Right lung (tissue), 5 donors: ENCODE measurements around the gene SLC44A5. TPM values are rescaled to one million over a fixed set of nuclear protein-coding genes. Genes with fewer than 3 reads are reported as not detected.
"Not testable (repeated sequence)": the region's sequence is repeated elsewhere in the genome, so short reads cannot be mapped to it uniquely, and the experiment has no call there.

Source experiments
- DNase-seq, 2 donors: peaks; one replicate each; pipeline ENCODE4 v3.0.0-alpha.2; 2013
- polyA plus RNA-seq, 5 donors: library from polyadenylated mRNA; unstranded; fragments of 120-200 nt; gene quantifications; one replicate each; pipeline versions ENCODE4 v1.2.1 to v1.2.3, GENCODE V29; 2013; ENCODE audit warnings: inconsistent platforms in 1 of 5, low replicate concordance in 1 of 5; ENCODE audit not compliant: insufficient read length in 5 of 5, insufficient read depth in 1 of 5

Gene SLC44A5
- polyA plus RNA-seq, 5 donors: 1.0 to 7.4 (median 3.3) TPM

- DNase-seq: no peak
These were observed 318.9 kb downstream of the SLC44A5 start for GRCh38 chr1:75292013-75292412.

GRCh38 chr1:75276385-75276784 is 334.5 kb downstream of the SLC44A5 start:
- no peak for DNase-seq

DNA sequence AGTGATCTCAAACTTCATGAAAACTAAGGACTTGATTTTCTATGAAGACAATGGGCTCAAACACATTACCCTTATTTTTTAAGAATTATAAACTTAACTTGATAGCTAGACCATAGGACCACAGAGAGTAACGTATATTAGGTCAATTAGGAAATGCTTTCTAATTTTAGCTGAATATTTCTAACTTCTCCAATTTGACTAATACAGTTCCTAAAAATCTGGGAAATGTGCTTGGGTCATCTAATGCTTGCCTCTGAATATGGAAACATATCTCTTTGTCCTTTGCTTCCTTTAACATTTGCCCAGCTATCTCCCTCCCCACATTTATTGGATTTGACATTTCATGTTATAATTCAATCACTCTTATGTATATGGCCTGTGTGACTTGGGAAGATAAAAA is 335.3 kb downstream of the SLC44A5 start:
- DNase-seq: no peak

DNA sequence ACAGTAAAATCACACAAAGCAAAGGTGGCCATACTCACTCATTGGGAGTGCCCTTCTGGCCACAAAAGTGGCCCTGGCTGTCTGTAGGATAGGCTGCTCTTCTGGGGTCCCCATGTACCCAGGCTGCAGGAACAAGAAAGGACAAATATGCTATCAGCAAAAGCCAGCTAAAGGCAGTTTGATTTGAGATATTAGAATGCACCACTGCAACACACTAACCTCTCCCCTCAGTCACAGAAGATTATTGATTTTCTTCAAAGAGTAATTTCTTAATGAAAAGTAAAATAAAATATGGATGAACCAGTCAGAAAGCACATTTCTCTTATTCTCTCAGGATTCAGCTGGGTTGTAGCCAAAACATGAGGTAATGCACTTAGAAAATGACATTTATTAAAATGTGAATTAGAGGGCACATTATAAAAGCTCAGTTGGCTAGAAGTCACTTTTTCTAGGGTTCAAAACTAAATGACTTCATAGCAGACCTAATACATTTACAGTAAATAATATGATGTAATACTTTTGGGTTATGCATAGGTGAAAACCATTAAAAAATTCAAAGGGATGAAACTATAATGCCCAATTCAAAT is 335.9 kb downstream of the SLC44A5 start:
- DNase-seq: no peak

DNA sequence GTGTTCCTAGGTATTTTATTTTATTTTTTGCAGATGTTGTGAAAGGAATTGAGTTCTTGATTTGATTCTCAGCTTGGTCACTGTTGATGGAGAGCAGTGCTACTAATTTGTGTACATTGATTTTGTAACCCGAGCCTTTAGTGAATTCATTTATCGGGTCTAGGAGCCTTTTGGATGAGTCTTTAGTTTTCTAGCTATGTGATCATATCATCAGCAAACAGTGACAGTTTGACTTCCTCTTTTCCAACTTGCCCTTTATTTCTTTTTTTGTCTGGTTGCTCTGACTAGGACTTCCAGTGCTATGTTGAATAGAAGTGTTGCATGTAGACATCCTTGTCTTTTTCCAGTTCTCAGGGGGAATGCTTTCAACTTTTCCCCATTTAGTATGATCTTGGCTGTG is 337.8 kb downstream of the SLC44A5 start:
- no peak for DNase-seq

DNA sequence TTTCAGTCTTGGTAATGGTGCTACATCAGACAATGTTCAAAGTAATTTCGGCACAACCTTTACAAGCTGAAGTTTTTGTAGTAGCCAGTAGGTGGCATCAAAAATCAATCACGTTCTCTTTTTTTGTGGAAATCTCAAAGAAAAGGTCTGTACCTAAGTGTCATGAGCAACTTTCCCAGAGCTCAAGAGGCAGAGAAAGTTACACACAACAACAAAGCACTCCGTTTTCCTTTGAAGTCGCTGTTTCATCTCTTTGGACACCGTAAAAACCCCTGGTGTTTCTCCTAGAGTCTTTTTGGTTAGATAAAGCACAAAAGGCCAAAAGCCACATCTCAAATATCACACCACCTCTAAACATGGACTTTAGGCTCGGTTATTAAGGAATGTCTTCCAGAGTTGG is 345.1 kb downstream of the SLC44A5 start:
- DNase-seq: peak; percentile 10 to 21

DNA sequence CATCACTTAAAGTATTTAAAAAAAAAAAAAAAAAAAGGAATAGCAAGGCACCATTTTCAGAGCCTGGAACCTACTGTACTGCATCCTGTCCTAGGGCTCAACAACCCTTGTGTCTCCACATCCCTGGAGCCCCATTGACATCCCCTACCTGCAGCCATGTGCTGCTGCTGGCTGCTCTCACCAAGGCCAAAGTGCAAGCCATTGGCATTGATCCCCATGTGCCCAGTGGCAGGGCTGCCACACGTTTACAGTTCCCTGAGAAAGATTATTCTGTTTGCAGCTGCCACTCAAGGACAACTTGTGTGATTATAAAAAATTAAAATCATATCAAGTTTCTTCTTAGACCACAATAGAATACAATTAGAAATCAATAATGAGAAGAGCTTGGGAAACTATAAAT is 346.8 kb downstream of the SLC44A5 start:
- DNase-seq: no peak

- not testable (repeated sequence) for DNase-seq
These were observed 347.3 kb downstream of the SLC44A5 start for GRCh38 chr1:75263616-75264015.

DNA sequence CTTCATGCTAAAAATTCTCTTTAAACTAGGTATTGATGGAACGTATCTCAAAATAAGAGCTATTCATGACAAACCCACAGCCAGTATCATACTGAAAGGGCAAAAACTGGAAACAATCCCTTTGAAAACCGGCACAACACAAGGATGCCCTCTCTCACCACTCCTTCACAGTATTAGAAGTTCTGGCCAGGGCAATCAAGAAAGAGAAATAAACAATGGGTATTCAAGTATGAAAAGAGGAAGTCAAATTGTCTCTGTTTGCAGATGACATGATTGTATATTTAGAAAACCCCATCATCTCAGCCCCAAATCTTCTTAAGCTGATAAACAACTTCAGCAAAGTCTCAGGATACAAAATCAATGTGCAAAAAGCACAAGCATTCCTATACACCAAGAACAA is 349.0 kb downstream of the SLC44A5 start:
- not testable (repeated sequence) for DNase-seq

- no peak for DNase-seq
These were observed 352.6 kb downstream of the SLC44A5 start for GRCh38 chr1:75258351-75258750.

DNA sequence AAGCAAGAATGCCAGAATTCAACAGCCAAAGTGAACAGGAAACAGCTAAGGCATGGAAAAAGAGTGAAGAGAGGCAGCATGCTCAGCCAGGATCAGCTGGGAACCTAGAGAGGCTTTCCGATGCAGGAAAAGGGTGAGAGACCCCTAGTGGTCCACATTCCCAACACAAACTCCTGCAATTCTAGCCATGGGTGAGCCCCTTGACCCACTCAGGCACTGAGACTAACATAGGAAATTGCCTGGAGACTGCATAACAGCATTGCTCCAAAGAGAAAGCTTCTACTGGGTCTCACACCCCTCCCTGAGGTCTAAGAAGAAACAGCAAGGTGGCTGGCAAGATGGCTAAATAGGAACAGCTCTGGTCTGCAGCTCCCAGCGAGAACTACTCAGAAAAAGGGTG is 353.5 kb downstream of the SLC44A5 start:
- no peak for DNase-seq

- DNase-seq: not testable (repeated sequence)
These were observed 360.8 kb downstream of the SLC44A5 start for GRCh38 chr1:75250114-75250513.

- DNase-seq: no peak
These were observed 365.7 kb downstream of the SLC44A5 start for GRCh38 chr1:75245239-75245638.

DNA sequence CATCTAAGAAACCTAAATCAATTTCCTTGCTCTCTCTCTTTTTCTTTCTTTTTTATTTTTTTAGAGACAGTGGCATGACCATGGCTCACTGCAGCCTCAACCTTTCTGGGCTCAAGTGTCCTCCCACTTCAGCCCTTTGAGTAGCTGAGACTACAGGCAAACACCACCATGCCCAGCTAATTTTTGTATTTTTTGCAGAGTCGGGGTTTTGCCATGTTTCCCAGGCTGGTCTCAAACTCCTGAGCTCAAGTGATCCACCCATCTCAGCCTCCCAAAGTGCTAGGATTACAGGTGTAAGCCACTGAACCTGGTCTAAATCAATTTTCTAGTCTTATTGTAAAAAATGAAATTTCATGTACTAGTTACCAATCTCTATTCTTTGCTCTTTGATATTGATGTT is 367.8 kb downstream of the SLC44A5 start:
- no peak for DNase-seq

GRCh38 chr1:75237316-75237715 is 373.6 kb downstream of the SLC44A5 start:
- DNase-seq: no peak

DNA sequence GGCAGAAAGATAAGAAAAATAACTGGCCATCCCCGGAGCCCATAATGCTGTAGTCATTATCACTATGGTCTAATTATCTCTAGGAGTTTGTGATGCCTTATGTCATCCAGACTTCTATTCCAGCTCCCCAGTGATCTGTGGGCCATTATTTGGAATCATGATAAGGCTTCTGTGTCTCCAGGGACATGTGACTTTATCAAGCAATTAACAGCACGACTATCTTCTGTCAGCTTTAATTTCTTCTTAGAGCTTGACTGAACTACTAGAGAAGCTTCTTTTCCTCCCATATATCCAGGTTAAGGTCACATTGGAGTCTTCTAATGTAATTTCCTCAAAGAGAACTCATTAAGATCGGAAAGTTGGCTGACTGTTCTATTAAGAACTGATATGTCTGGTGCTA is 376.4 kb downstream of the SLC44A5 start:
- DNase-seq: no peak

GRCh38 chr1:75233302-75233929 is 377.5 kb downstream of the SLC44A5 start:
- DNase-seq: no peak

DNA sequence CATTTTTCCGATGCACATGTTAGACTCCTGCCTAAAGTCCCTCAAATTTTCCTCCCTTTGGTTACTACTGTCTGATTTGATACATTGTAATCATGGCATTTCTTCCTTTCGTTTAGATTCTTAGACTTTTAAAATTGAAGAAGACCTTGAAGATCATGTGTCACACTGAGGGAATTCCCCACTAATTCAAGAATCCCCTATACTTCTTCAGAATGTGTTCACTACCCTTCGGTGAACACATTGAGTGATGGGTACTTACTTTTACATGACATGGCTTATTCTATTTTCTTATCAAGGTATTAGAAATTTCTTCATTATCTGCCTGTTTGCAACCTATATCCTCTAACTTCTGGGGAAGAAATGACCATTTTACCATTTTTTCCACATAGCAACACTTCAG is 390.8 kb downstream of the SLC44A5 start:
- DNase-seq: no peak

- no peak for DNase-seq
These were observed 396.9 kb downstream of the SLC44A5 start for GRCh38 chr1:75214017-75214416.

DNA sequence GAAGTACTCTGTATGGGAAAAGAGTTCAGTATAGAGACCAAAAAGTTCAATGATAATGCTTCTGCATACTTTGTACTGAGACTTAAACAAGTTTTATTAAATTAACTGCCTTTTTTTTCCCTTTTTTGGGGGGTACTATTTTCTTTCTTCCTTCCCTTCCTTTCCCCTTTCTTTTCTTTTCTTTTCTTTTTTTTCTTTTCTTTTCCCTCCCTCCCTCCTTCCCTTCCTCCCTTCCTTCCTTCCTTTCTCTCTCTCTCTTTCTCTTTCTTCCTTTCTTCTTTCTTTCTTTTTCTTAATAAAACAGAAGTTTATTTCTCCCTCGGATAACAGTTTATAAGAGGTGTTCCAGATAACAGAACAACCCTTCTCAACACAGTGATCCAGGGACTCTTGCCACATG is 399.3 kb downstream of the SLC44A5 start:
- no peak for DNase-seq

GRCh38 chr1:75208862-75209261 is 402.1 kb downstream of the SLC44A5 start:
- no peak for DNase-seq

DNA sequence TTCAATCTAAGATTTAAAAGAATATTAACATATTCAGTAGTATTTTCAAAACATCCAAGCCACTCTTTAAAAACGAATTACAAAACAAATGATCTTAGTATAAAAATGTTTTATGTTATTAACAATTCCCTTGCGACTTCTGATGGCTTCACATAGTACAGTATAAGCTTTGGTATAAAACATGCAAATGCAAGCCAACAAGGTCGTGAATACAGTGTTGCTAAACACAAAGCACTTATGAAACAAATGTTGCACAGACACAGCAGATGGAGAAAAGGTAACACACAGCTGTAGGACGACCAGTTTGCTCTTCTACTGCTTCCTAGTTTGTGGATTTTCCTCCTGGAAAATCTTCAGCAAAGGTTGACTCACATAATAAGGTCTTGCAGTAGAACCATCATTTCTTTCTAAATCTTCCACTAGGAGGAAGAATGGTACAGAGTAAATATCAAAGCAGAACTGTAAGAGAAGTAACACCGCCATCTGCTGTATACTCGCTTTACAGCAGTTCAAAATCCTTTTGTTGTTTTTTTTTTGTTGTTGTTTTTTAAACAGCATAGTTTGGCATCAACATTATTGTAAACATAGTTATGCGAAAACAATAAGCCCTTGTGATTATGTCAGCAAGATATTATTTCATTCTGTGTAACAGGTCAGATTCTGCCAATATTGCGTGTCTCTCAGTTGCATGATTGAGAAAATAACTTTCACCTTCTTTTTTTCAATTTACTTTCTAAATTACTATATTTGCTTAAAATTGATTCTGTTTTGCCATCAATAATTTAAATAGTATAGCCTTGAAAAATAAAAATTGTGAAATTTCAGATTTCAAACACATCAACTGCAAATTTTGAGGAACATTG is 407.3 kb downstream of the SLC44A5 start:
- DNase-seq: peak; percentile 8 to 39

GRCh38 chr1:75202751-75203150 is 408.2 kb downstream of the SLC44A5 start:
- no peak for DNase-seq
